Measurements from ENCODE around the gene VPS13D. TPM values are rescaled to one million over a fixed set of nuclear protein-coding genes. Genes with fewer than 3 reads are reported as not detected.
"Not testable (repeated sequence)": the region's sequence is repeated elsewhere in the genome, so short reads cannot be mapped to it uniquely, and the experiment has no call there.

The VPS13D gene
- total RNA-seq, 1 donor from 2014 or later = 81.7 TPM

- Histone ChIP-seq H3K36me3 (no peaks in the 10 kb centered on the region), H3K27ac (no peak overlapping the region), H3K27me3 (ENCODE audit: low read depth) (no peaks in the 10 kb centered on the region), H3K9me3 (no peaks in the 10 kb centered on the region), H3K4me3 (no peak overlapping the region), H3K4me1 (no peaks in the 10 kb centered on the region)
- no peak for TF ChIP-seq CTCF (IDR thresholded peaks at IDR 0.05)
- DNase-seq (no peak), ATAC-seq (no peak)
- intact Hi-C loops (cut with DNase I) = no loop called here
Observed at GRCh38 chr1:12215118-12215961, 14.5 kb upstream of the VPS13D start.

- DNase-seq (no peak), ATAC-seq (no peak)
- intact Hi-C loops (cut with DNase I) = no loop called here
- H3K4me1 ChIP-seq = no peaks in the 10 kb centered on the region
- H3K9me3 ChIP-seq = no peaks in the 10 kb centered on the region
- H3K4me3 ChIP-seq = no peak overlapping the region
- no peak overlapping the region for H3K27ac ChIP-seq
- no peaks in the 10 kb centered on the region for H3K36me3 ChIP-seq
- TF ChIP-seq CTCF (IDR thresholded peaks at IDR 0.05) = no peak
- H3K27me3 ChIP-seq (ENCODE audit: low read depth) = no peaks in the 10 kb centered on the region
Observed at GRCh38 chr1:12219800-12220199, 10.0 kb upstream of the VPS13D start.

GRCh38 chr1:12220890-12221289 is 8.9 kb upstream of the VPS13D start:
- intact Hi-C loops (cut with DNase I) = no loop called here
- Histone ChIP-seq H3K27me3 (ENCODE audit: low read depth) (no peaks in the 10 kb centered on the region), H3K9me3 (no peaks in the 10 kb centered on the region), H3K4me1 (no peaks in the 10 kb centered on the region), H3K27ac (no peak overlapping the region), H3K36me3 (no peaks in the 10 kb centered on the region), H3K4me3 (no peak overlapping the region)
- ATAC-seq (no peak), DNase-seq (no peak)
- no peak for TF ChIP-seq CTCF (IDR thresholded peaks at IDR 0.05)

GRCh38 chr1:12222700-12223099 is 7.1 kb upstream of the VPS13D start:
- intact Hi-C loops (cut with DNase I); ATAC-seq; H3K4me3 ChIP-seq; H3K27me3 ChIP-seq (ENCODE audit: low read depth); DNase-seq; H3K9me3 ChIP-seq; H3K36me3 ChIP-seq; H3K4me1 ChIP-seq; H3K27ac ChIP-seq: not testable (repeated sequence)

- ATAC-seq; H3K27ac ChIP-seq; intact Hi-C loops (cut with DNase I); H3K4me3 ChIP-seq; H3K4me1 ChIP-seq; H3K27me3 ChIP-seq (ENCODE audit: low read depth); H3K36me3 ChIP-seq; DNase-seq; H3K9me3 ChIP-seq: not testable (repeated sequence)
Observed at GRCh38 chr1:12224092-12224491, 5.7 kb upstream of the VPS13D start.

GRCh38 chr1:12228979-12229378 is 851 bp upstream of the VPS13D start:
- Histone ChIP-seq H3K27ac (no peak overlapping the region), H3K27me3 (ENCODE audit: low read depth) (no peaks in the 10 kb centered on the region), H3K9me3 (no peaks in the 10 kb centered on the region), H3K4me3 (no peak overlapping the region), H3K36me3 (peaks cover 6% of the 10 kb centered on the region), H3K4me1 (peaks cover 25% of the 10 kb centered on the region)
- ATAC-seq = no peak
- TF ChIP-seq CTCF (IDR thresholded peaks at IDR 0.05) = no peak
- DNase-seq = no peak
- intact Hi-C loops (cut with DNase I) = no loop called here

Data from lower lobe of right lung (tissue), 2 donors.